K562 (cell line): ENCODE results near the gene HMCES. TPM values are rescaled to one million over a fixed set of nuclear protein-coding genes. Genes with fewer than 3 reads are reported as not detected.

Experiments used
- ATF7 ChIP-seq: fragments of 450-650 bp; IDR thresholded peaks from 2 replicates; pipeline ENCODE4 v1.7.1; 2014; ENCODE audit warnings: mild to moderate bottlenecking, moderate library complexity
- CREBBP ChIP-seq: IDR thresholded peaks from one replicate; pipeline ENCODE4 v1.6.1; 2012; ENCODE audit warnings: low read depth, mild to moderate bottlenecking, control low read depth, inconsistent platforms, low read length
- ELF2 ChIP-seq: fragments of 250-450 bp; sonication (Bioruptor Pico); IDR thresholded peaks from 2 replicates; pipeline ENCODE4 v1.5.0; 2021; ENCODE audit warnings: mild to moderate bottlenecking
- FOXM1 ChIP-seq, 2 experiments: fragments of 450-650 bp in 1 of 2; sonication (generic) in 1 of 2; formaldehyde crosslinking in 1 of 2; IDR thresholded peaks; 2 replicates each; pipeline versions ENCODE4 v1.6.1 to v1.9.0; 2017 to 2022; ENCODE audit warnings: low read depth in 2 of 2, mild to moderate bottlenecking in 2 of 2, missing genetic modification reagents in 1 of 2, moderate library complexity in 1 of 2
- MBD2 ChIP-seq: sonication (generic); IDR thresholded peaks from 2 replicates; pipeline ENCODE4 v1.6.1; 2016; ENCODE audit warnings: low read depth, borderline replicate concordance
- SMARCA5 ChIP-seq: fragments of 450-650 bp; IDR thresholded peaks from 2 replicates; pipeline ENCODE4 v1.6.1; 2016
- TEAD1 ChIP-seq, 2 experiments: fragments of 450-650 bp in 1 of 2; sonication (generic) in 1 of 2; formaldehyde crosslinking; IDR thresholded peaks; 2 replicates each; pipeline versions ENCODE4 v1.4.0 to v1.8.0; 2020 to 2022; ENCODE audit warnings: mild to moderate bottlenecking in 2 of 2, missing genetic modification reagents in 1 of 2
- ZNF41 ChIP-seq: fragments of 250-450 bp; sonication (Bioruptor Pico); conservative IDR thresholded peaks from 2 replicates; pipeline ENCODE4 v1.4.0; 2020; ENCODE audit warnings: mild to moderate bottlenecking
- polyA plus RNA-seq, 8 experiments: library from polyadenylated mRNA; depleted of rRNA in 4 of 8; stranded (reverse) in 5 of 8; unstranded in 3 of 8; fragments of >200 nt; fragmentation: Nextera tagmentation in 2 of 8; fragmentation: Illumina TruSeq in 1 of 8; extraction: Ambion mirVana in 2 of 8; extraction: Trizol in 1 of 8; gene quantifications; 2 replicates each; pipeline versions ENCODE4 v1.2.1 to v1.2.3, GENCODE V29; 2011 to 2014; ENCODE audit warnings: inconsistent platforms in 1 of 8, missing spikeins in 1 of 8
- total RNA-seq, 7 experiments: library from RNA; depleted of rRNA in 6 of 7; stranded (reverse); fragments of >200 nt in 6 of 7; fragmentation: Illumina TruSeq in 2 of 7; extraction: Trizol in 2 of 7; gene quantifications; 2 replicates each; pipeline versions ENCODE4 v1.2.1 to v1.2.3, GENCODE V29; 2011 to 2021; ENCODE audit warnings: low replicate concordance in 1 of 7
- TF ChIP-seq, protein P1 (sequence below): fragments of 200-600 bp; sonication (generic); IDR thresholded peaks from one replicate; pipeline ENCODE4 v1.6.1; 2012; ENCODE audit warnings: mild to moderate bottlenecking, low read depth, low read length, inconsistent platforms
- TF ChIP-seq, protein P2 (sequence below), 2 experiments: fragments of 450-650 bp; conservative IDR thresholded peaks; 2 replicates each; pipeline ENCODE4 v1.6.1; 2017; ENCODE audit warnings: mild to moderate bottlenecking in 2 of 2, moderate library complexity in 2 of 2
- TF ChIP-seq, protein P3 (sequence below): fragments of 450-650 bp; IDR thresholded peaks from 2 replicates; pipeline ENCODE4 v1.7.1; 2018; ENCODE audit warnings: mild to moderate bottlenecking, low read depth; ENCODE audit not compliant: partially characterized antibody

The HMCES gene
- total and polyA plus RNA-seq, 9 of the 15 experiments (the other 6 are each of a cell fraction or from before 2014, with no cell fraction given): 18.8 to 45.3 (median 24.8) TPM

DNA sequence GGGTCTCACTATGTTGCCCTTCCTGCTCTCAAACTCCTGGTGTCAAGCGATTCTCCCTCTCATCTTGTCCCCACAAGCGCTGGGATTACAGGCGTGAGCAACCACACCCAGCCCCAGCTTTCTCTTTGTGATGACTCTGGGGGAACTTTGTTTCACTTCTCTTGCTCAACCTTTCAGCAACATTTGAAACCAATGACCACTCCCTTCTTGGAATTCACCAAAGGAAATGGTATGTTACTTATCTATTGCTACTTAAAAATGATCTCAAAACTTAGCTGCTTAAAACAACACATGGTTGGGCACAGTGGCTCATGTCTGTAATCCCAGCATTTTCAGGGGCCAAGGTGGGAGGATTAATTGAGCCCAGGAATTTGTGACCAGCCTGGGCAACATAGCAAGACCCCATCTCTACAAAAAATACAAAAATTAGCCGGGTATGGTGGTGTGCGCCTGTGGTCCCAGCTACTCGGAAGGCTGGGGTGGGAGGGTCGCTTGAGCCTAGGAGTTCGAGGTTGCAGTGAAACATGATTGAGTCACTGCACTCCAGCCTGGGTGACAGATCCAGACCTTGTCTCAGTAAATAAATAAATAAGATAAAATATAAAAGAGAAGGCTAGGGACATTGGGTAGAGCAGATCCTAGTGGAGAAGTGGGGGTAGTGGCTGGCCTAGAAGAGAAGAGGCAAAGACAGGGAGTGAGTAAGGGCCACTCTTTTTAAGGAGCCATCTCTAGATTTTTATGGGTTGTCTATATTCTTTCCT, 39.5 kb upstream of the HMCES start (continued):
- TF ChIP-seq MBD2 (no peak), TEAD1 (CRISPR knock-in tag; IDR thresholded peaks at IDR 0.05) (no peak), SMARCA5 (no peak; the same call in 1 of the 2 replicates), ELF2 (CRISPR knock-in tag) (no peak), FOXM1 (IDR thresholded peaks at IDR 0.05; ENCODE audit: low read depth) (0 out of 2 replicates have a peak, but pooled peaks have one; percentile 53), FOXM1 (CRISPR knock-in tag; IDR thresholded peaks at IDR 0.05; ENCODE audit: low read depth) (no peak), ZNF41 (CRISPR knock-in tag) (no peak), CREBBP (no peak), ATF7 (peak; percentile 48; the same call in 1 of the 2 replicates)
- TF ChIP-seq, protein P1, sequence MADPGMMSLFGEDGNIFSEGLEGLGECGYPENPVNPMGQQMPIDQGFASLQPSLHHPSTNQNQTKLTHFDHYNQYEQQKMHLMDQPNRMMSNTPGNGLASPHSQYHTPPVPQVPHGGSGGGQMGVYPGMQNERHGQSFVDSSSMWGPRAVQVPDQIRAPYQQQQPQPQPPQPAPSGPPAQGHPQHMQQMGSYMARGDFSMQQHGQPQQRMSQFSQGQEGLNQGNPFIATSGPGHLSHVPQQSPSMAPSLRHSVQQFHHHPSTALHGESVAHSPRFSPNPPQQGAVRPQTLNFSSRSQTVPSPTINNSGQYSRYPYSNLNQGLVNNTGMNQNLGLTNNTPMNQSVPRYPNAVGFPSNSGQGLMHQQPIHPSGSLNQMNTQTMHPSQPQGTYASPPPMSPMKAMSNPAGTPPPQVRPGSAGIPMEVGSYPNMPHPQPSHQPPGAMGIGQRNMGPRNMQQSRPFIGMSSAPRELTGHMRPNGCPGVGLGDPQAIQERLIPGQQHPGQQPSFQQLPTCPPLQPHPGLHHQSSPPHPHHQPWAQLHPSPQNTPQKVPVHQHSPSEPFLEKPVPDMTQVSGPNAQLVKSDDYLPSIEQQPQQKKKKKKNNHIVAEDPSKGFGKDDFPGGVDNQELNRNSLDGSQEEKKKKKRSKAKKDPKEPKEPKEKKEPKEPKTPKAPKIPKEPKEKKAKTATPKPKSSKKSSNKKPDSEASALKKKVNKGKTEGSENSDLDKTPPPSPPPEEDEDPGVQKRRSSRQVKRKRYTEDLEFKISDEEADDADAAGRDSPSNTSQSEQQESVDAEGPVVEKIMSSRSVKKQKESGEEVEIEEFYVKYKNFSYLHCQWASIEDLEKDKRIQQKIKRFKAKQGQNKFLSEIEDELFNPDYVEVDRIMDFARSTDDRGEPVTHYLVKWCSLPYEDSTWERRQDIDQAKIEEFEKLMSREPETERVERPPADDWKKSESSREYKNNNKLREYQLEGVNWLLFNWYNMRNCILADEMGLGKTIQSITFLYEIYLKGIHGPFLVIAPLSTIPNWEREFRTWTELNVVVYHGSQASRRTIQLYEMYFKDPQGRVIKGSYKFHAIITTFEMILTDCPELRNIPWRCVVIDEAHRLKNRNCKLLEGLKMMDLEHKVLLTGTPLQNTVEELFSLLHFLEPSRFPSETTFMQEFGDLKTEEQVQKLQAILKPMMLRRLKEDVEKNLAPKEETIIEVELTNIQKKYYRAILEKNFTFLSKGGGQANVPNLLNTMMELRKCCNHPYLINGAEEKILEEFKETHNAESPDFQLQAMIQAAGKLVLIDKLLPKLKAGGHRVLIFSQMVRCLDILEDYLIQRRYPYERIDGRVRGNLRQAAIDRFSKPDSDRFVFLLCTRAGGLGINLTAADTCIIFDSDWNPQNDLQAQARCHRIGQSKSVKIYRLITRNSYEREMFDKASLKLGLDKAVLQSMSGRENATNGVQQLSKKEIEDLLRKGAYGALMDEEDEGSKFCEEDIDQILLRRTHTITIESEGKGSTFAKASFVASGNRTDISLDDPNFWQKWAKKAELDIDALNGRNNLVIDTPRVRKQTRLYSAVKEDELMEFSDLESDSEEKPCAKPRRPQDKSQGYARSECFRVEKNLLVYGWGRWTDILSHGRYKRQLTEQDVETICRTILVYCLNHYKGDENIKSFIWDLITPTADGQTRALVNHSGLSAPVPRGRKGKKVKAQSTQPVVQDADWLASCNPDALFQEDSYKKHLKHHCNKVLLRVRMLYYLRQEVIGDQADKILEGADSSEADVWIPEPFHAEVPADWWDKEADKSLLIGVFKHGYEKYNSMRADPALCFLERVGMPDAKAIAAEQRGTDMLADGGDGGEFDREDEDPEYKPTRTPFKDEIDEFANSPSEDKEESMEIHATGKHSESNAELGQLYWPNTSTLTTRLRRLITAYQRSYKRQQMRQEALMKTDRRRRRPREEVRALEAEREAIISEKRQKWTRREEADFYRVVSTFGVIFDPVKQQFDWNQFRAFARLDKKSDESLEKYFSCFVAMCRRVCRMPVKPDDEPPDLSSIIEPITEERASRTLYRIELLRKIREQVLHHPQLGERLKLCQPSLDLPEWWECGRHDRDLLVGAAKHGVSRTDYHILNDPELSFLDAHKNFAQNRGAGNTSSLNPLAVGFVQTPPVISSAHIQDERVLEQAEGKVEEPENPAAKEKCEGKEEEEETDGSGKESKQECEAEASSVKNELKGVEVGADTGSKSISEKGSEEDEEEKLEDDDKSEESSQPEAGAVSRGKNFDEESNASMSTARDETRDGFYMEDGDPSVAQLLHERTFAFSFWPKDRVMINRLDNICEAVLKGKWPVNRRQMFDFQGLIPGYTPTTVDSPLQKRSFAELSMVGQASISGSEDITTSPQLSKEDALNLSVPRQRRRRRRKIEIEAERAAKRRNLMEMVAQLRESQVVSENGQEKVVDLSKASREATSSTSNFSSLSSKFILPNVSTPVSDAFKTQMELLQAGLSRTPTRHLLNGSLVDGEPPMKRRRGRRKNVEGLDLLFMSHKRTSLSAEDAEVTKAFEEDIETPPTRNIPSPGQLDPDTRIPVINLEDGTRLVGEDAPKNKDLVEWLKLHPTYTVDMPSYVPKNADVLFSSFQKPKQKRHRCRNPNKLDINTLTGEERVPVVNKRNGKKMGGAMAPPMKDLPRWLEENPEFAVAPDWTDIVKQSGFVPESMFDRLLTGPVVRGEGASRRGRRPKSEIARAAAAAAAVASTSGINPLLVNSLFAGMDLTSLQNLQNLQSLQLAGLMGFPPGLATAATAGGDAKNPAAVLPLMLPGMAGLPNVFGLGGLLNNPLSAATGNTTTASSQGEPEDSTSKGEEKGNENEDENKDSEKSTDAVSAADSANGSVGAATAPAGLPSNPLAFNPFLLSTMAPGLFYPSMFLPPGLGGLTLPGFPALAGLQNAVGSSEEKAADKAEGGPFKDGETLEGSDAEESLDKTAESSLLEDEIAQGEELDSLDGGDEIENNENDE: no peak
- TF ChIP-seq, protein P2, sequence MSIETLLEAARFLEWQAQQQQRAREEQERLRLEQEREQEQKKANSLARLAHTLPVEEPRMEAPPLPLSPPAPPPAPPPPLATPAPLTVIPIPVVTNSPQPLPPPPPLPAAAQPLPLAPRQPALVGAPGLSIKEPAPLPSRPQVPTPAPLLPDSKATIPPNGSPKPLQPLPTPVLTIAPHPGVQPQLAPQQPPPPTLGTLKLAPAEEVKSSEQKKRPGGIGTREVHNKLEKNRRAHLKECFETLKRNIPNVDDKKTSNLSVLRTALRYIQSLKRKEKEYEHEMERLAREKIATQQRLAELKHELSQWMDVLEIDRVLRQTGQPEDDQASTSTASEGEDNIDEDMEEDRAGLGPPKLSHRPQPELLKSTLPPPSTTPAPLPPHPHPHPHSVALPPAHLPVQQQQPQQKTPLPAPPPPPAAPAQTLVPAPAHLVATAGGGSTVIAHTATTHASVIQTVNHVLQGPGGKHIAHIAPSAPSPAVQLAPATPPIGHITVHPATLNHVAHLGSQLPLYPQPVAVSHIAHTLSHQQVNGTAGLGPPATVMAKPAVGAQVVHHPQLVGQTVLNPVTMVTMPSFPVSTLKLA (conservative IDR thresholded peaks at IDR 0.05): peak in 1 of 2 experiments; percentile 51; a peak in 1 of 4 replicates
- TF ChIP-seq, protein P3, sequence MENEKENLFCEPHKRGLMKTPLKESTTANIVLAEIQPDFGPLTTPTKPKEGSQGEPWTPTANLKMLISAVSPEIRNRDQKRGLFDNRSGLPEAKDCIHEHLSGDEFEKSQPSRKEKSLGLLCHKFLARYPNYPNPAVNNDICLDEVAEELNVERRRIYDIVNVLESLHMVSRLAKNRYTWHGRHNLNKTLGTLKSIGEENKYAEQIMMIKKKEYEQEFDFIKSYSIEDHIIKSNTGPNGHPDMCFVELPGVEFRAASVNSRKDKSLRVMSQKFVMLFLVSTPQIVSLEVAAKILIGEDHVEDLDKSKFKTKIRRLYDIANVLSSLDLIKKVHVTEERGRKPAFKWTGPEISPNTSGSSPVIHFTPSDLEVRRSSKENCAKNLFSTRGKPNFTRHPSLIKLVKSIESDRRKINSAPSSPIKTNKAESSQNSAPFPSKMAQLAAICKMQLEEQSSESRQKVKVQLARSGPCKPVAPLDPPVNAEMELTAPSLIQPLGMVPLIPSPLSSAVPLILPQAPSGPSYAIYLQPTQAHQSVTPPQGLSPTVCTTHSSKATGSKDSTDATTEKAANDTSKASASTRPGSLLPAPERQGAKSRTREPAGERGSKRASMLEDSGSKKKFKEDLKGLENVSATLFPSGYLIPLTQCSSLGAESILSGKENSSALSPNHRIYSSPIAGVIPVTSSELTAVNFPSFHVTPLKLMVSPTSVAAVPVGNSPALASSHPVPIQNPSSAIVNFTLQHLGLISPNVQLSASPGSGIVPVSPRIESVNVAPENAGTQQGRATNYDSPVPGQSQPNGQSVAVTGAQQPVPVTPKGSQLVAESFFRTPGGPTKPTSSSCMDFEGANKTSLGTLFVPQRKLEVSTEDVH: no peak
